ENCODE data around the gene KIF6. TPM values are rescaled to one million over a fixed set of nuclear protein-coding genes. Genes with fewer than 3 reads are reported as not detected.

KIF6 gene
- total RNA-seq, 4 donors from 2014 or later = not detected

GRCh38 chr6:39417440-39417839 lies 307.8 kb downstream of the KIF6 start:
- no peaks in the 10 kb centered on the region for H3K9me3 ChIP-seq
- intact Hi-C loops (cut with DNase I; ENCODE audit: low total_unique reads) (no loop called here), in situ Hi-C loops (cut with MboI; ENCODE audit: low sequenced_read_pairs in 4 of 4) (no loop called here)
- H3K27me3 ChIP-seq = no peaks in the 10 kb centered on the region
- H3K27ac ChIP-seq = no peak overlapping the region
- ATAC-seq = no peak
- no peaks in the 10 kb centered on the region for H3K36me3 ChIP-seq
- TF ChIP-seq CTCF (IDR thresholded peaks at IDR 0.05 in 4 of 5, conservative IDR thresholded peaks at IDR 0.05 in 1 of 5) (no peak), POLR2A (IDR thresholded peaks at IDR 0.05) (no peak)
- H3K4me1 ChIP-seq = peaks cover 7 to 10% of the 10 kb centered on the region in 2 donors
- no peak for DNase-seq
- no peak overlapping the region for H3K4me3 ChIP-seq

- no peaks in the 10 kb centered on the region for H3K9me3 ChIP-seq
- H3K27ac ChIP-seq = no peak overlapping the region
- in situ Hi-C loops (cut with MboI; ENCODE audit: low sequenced_read_pairs in 4 of 4) = no loop called here
- intact Hi-C loops (cut with DNase I; ENCODE audit: low total_unique reads) = no loop called here
- peaks cover 7 to 10% of the 10 kb centered on the region in 2 donors for H3K4me1 ChIP-seq
- no peaks in the 10 kb centered on the region for H3K27me3 ChIP-seq
- peak; percentile 8 to 46 for DNase-seq
- peak in 1 of 2 donors; percentile 55 for ATAC-seq
- no peak overlapping the region for H3K4me3 ChIP-seq
- TF ChIP-seq POLR2A (IDR thresholded peaks at IDR 0.05) (no peak), CTCF (IDR thresholded peaks at IDR 0.05 in 4 of 5, conservative IDR thresholded peaks at IDR 0.05 in 1 of 5) (no peak)
- H3K36me3 ChIP-seq = no peaks in the 10 kb centered on the region
These were observed 308.5 kb downstream of the KIF6 start for GRCh38 chr6:39416728-39417127.

- Histone ChIP-seq H3K36me3 (no peaks in the 10 kb centered on the region), H3K27me3 (no peaks in the 10 kb centered on the region), H3K4me1 (peaks cover 7 to 10% of the 10 kb centered on the region in 2 donors), H3K4me3 (no peak overlapping the region), H3K27ac (no peak overlapping the region), H3K9me3 (no peaks in the 10 kb centered on the region)
- intact Hi-C loops (cut with DNase I; ENCODE audit: low total_unique reads) (no loop called here), in situ Hi-C loops (cut with MboI; ENCODE audit: low sequenced_read_pairs in 4 of 4) (no loop called here)
- ATAC-seq (no peak), DNase-seq (no peak)
- TF ChIP-seq CTCF (IDR thresholded peaks at IDR 0.05 in 4 of 5, conservative IDR thresholded peaks at IDR 0.05 in 1 of 5) (no peak), POLR2A (IDR thresholded peaks at IDR 0.05) (no peak)
These were observed 309.2 kb downstream of the KIF6 start for GRCh38 chr6:39416026-39416425.

- Histone ChIP-seq H3K4me1 (peaks cover 4% of the 10 kb centered on the region in 2 donors), H3K27ac (no peak overlapping the region), H3K36me3 (no peaks in the 10 kb centered on the region), H3K4me3 (no peak overlapping the region), H3K27me3 (no peaks in the 10 kb centered on the region), H3K9me3 (no peaks in the 10 kb centered on the region)
- DNase-seq (no peak), ATAC-seq (no peak)
- intact Hi-C loops (cut with DNase I; ENCODE audit: low total_unique reads) (no loop called here), in situ Hi-C loops (cut with MboI; ENCODE audit: low sequenced_read_pairs in 4 of 4) (no loop called here)
- no peak for TF ChIP-seq CTCF (IDR thresholded peaks at IDR 0.05 in 4 of 5, conservative IDR thresholded peaks at IDR 0.05 in 1 of 5)
- no peak for TF ChIP-seq POLR2A (IDR thresholded peaks at IDR 0.05)
These were observed 309.7 kb downstream of the KIF6 start for GRCh38 chr6:39415482-39415881.

- Histone ChIP-seq H3K4me1 (no peaks in the 10 kb centered on the region), H3K27me3 (no peaks in the 10 kb centered on the region), H3K36me3 (no peaks in the 10 kb centered on the region), H3K4me3 (no peak overlapping the region), H3K27ac (no peak overlapping the region), H3K9me3 (no peaks in the 10 kb centered on the region)
- TF ChIP-seq POLR2A (IDR thresholded peaks at IDR 0.05) = no peak
- no peak for TF ChIP-seq CTCF (IDR thresholded peaks at IDR 0.05 in 4 of 5, conservative IDR thresholded peaks at IDR 0.05 in 1 of 5)
- no peak for DNase-seq
- ATAC-seq = no peak
- intact Hi-C loops (cut with DNase I; ENCODE audit: low total_unique reads) = no loop called here
- in situ Hi-C loops (cut with MboI; ENCODE audit: low sequenced_read_pairs in 4 of 4) = no loop called here
These were observed 313.7 kb downstream of the KIF6 start for GRCh38 chr6:39411465-39411864.

All from gastrocnemius medialis (tissue), 4 donors.